Spleen (tissue), 11 donors: ENCODE data around the gene NPSR1. TPM values are rescaled to one million over a fixed set of nuclear protein-coding genes. Genes with fewer than 3 reads are reported as not detected.

Source experiments
- DNase-seq: peaks from one replicate; pipeline ENCODE4 v3.0.0-alpha.2; 2020
- H3K27ac ChIP-seq, 8 donors: fragments of 200-600 bp; sonication (generic) in 7 of 8; 1 replicate in 4 of 8; 2 replicates in 4 of 8; pipeline versions ENCODE4 v1.5.0 to v1.8.0; 2016 to 2021; ENCODE audit warnings: inconsistent platforms in 4 of 8, mild to moderate bottlenecking in 4 of 8, moderate library complexity in 1 of 8
- H3K27me3 ChIP-seq, 7 donors: fragments of 200-600 bp; sonication (generic) in 6 of 7; replicated peaks in 1 of 7; 1 replicate in 4 of 7; 2 replicates in 3 of 7; pipeline versions ENCODE4 v1.5.0 to v1.8.0; 2016 to 2021; ENCODE audit warnings: inconsistent platforms in 3 of 7, mild to moderate bottlenecking in 1 of 7
- H3K36me3 ChIP-seq, 6 donors: fragments of 200-600 bp; sonication (generic) in 5 of 6; 1 replicate in 4 of 6; 2 replicates in 2 of 6; pipeline versions ENCODE4 v1.5.0 to v1.8.0; 2016 to 2021; ENCODE audit warnings: inconsistent platforms in 2 of 6
- H3K4me1 ChIP-seq, 6 donors: fragments of 200-600 bp; sonication (generic) in 5 of 6; 1 replicate in 3 of 6; 2 replicates in 3 of 6; pipeline versions ENCODE4 v1.5.0 to v1.8.0; 2016 to 2021; ENCODE audit warnings: inconsistent platforms in 3 of 6
- H3K4me3 ChIP-seq, 8 donors: fragments of 200-600 bp; sonication (generic) in 7 of 8; 1 replicate in 4 of 8; 2 replicates in 4 of 8; pipeline versions ENCODE4 v1.5.0 to v1.8.0; 2016 to 2021; ENCODE audit warnings: inconsistent platforms in 4 of 8, mild to moderate bottlenecking in 4 of 8, moderate library complexity in 2 of 8
- H3K9me3 ChIP-seq, 8 donors: fragments of 200-600 bp; sonication (generic) in 7 of 8; 1 replicate in 4 of 8; 2 replicates in 4 of 8; pipeline versions ENCODE4 v1.5.0 to v1.8.0; 2016 to 2021; ENCODE audit warnings: inconsistent platforms in 4 of 8
- CTCF ChIP-seq, 11 experiments: fragments of 200-600 bp in 7 of 11; fragments of 450-650 bp in 4 of 11; sonication (generic) in 4 of 11; IDR thresholded peaks in 8 of 11; conservative IDR thresholded peaks in 3 of 11; 1 replicate in 7 of 11; 2 replicates in 4 of 11; pipeline versions ENCODE4 v1.4.0 to v1.8.0; 2016 to 2021; ENCODE audit warnings: antibody characterized with exemption in 11 of 11, inconsistent platforms in 4 of 11, mild to moderate bottlenecking in 1 of 11
- POLR2A ChIP-seq, 3 donors: fragments of 450-650 bp; IDR thresholded peaks; one replicate each; pipeline ENCODE4 v1.5.1; 2017; ENCODE audit warnings: antibody characterized with exemption in 3 of 3, mild to moderate bottlenecking in 1 of 3
- POLR2AphosphoS5 ChIP-seq, 3 donors: sonication (generic); formaldehyde crosslinking; IDR thresholded peaks; one replicate each; pipeline ENCODE4 v1.5.1; 2017; ENCODE audit warnings: antibody characterized with exemption in 3 of 3
- WGBS, 5 donors: extraction: QIAGEN DNeasy Blood & Tissue Kit in 3 of 5; methylation state at CpG; one replicate each; pipeline versions ENCODE4 v1.1.5 to v1.1.7; 2013 to 2018; 5-methylcytosine and 5-hydroxymethylcytosine counted together
- intact Hi-C: fragments of 100-400 bp; cut with DNase I; formaldehyde crosslinking; loops from one replicate; pipeline ENCODE4 v1.15.0; 2023; ENCODE audit warnings: low total_unique reads
- polyA plus RNA-seq, 3 donors: library from polyadenylated mRNA; stranded (reverse); fragments of 200-250 nt; gene quantifications; one replicate each; pipeline ENCODE4 v1.2.1, GENCODE V29; 2013
- total RNA-seq, 7 donors: library from RNA; depleted of rRNA in 3 of 7; stranded (reverse); fragments of >200 nt in 3 of 7; fragmentation: NEBNext Ultra II Directional in 4 of 7; extraction: Animal tissue kit (Norgen Biotek cat#: 25700) in 4 of 7; gene quantifications; one replicate each; pipeline versions ENCODE4 v1.1.0 to v1.2.1, GENCODE V29; 2016 to 2021
- donor health status: healthy with polysubstance abuse.
- donor health status: DM: no; HTN: no; CAD: no; lungs with moderate emphysema.
- donor health status: DM: no; HTN: no; CAD: no.
- donor health status: Bipolar disorder and iron deficiency.
- donor health status: healthy.
- donor health status: DM: no; HTN: no; CAD: no.
- donor health status: DM: yes; HTN: yes; CAD: no.

Gene NPSR1
- total and polyA plus RNA-seq, 10 donors = not detected

- no peak for DNase-seq
Measured at GRCh38 chr7:34844936-34845665, 187.1 kb downstream of the NPSR1 start.

GRCh38 chr7:34845666-34846361 lies 187.8 kb downstream of the NPSR1 start:
- no peak overlapping the region for H3K4me3 ChIP-seq
- peaks cover 0 to 13% (median 5%) of the 10 kb centered on the region in 8 donors for H3K9me3 ChIP-seq
- 66 to 74% (median 71%) methylated on average over 4 of the region's 4 CpGs for WGBS, 5 donors
- H3K36me3 ChIP-seq = no peaks in the 10 kb centered on the region
- intact Hi-C loops = no loop called here
- no peaks in the 10 kb centered on the region for H3K27me3 ChIP-seq
- no peak for DNase-seq
- H3K27ac ChIP-seq = no peak overlapping the region
- no peaks in the 10 kb centered on the region for H3K4me1 ChIP-seq
- no peak for TF ChIP-seq CTCF (IDR thresholded peaks at IDR 0.05 in 8 of 11, conservative IDR thresholded peaks at IDR 0.05 in 3 of 11)
- TF ChIP-seq POLR2A (IDR thresholded peaks at IDR 0.05) = no peak
- TF ChIP-seq POLR2AphosphoS5 (IDR thresholded peaks at IDR 0.05) = no peak

More at GRCh38 chr7:34844936-34845665, 187.1 kb downstream of the NPSR1 start:
- Histone ChIP-seq H3K27ac (no peak overlapping the region), H3K27me3 (no peaks in the 10 kb centered on the region), H3K4me1 (no peaks in the 10 kb centered on the region), H3K9me3 (peaks cover 0 to 13% (median 5%) of the 10 kb centered on the region in 8 donors), H3K36me3 (no peaks in the 10 kb centered on the region), H3K4me3 (no peak overlapping the region)
- TF ChIP-seq POLR2A (IDR thresholded peaks at IDR 0.05) (no peak), POLR2AphosphoS5 (IDR thresholded peaks at IDR 0.05) (no peak), CTCF (IDR thresholded peaks at IDR 0.05 in 8 of 11, conservative IDR thresholded peaks at IDR 0.05 in 3 of 11) (no peak)
- 24 to 30% (median 28%) methylated on average over 5 of the region's 5 CpGs for WGBS, 5 donors
- intact Hi-C loops = no loop called here

- Histone ChIP-seq H3K36me3 (no peaks in the 10 kb centered on the region), H3K27me3 (no peaks in the 10 kb centered on the region), H3K4me3 (no peak overlapping the region), H3K4me1 (no peaks in the 10 kb centered on the region), H3K9me3 (peaks cover 0 to 13% (median 5%) of the 10 kb centered on the region in 8 donors), H3K27ac (no peak overlapping the region)
- intact Hi-C loops = no loop called here
- no peak for DNase-seq
- 70 to 93% (median 75%) methylated on average over 5 of the region's 5 CpGs for WGBS, 5 donors
- TF ChIP-seq POLR2A (IDR thresholded peaks at IDR 0.05) (no peak), POLR2AphosphoS5 (IDR thresholded peaks at IDR 0.05) (no peak), CTCF (IDR thresholded peaks at IDR 0.05 in 8 of 11, conservative IDR thresholded peaks at IDR 0.05 in 3 of 11) (no peak)
Measured at GRCh38 chr7:34846976-34847375, 189.0 kb downstream of the NPSR1 start.

GRCh38 chr7:34848670-34849069 lies 190.7 kb downstream of the NPSR1 start:
- Histone ChIP-seq H3K27ac (no peak overlapping the region), H3K36me3 (no peaks in the 10 kb centered on the region), H3K9me3 (peaks cover 0 to 2% (median 0%) of the 10 kb centered on the region in 8 donors), H3K4me1 (no peaks in the 10 kb centered on the region), H3K27me3 (no peaks in the 10 kb centered on the region), H3K4me3 (no peak overlapping the region)
- no peak for TF ChIP-seq CTCF (IDR thresholded peaks at IDR 0.05 in 8 of 11, conservative IDR thresholded peaks at IDR 0.05 in 3 of 11)
- no peak for TF ChIP-seq POLR2AphosphoS5 (IDR thresholded peaks at IDR 0.05)
- TF ChIP-seq POLR2A (IDR thresholded peaks at IDR 0.05) = no peak
- no peak for DNase-seq
- 89 to 100% (median 97%) methylated on average over 1 of the region's 1 CpG for WGBS, 5 donors
- intact Hi-C loops = no loop called here
